Esophagus muscularis mucosa (tissue), 3 donors: Measurements from ENCODE around the gene PLOD2.

Experiments
- CTCF ChIP-seq, 3 experiments: fragments of 200-600 bp in 2 of 3; fragments of 450-650 bp in 1 of 3; sonication (generic) in 2 of 3; IDR thresholded peaks; one replicate each; pipeline ENCODE4 v1.5.1; 2017 to 2019; ENCODE audit warnings: antibody characterized with exemption in 3 of 3, mild to moderate bottlenecking in 2 of 3, moderate library complexity in 1 of 3
- POLR2A ChIP-seq: fragments of 450-650 bp; IDR thresholded peaks from one replicate; pipeline ENCODE4 v1.6.1; 2017; ENCODE audit warnings: antibody characterized with exemption, moderate library complexity, mild to moderate bottlenecking, low read depth
- POLR2AphosphoS5 ChIP-seq, 2 donors: sonication (generic); formaldehyde crosslinking; IDR thresholded peaks; one replicate each; pipeline ENCODE4 v1.6.1; 2017; ENCODE audit warnings: antibody characterized with exemption in 2 of 2

- no peak for TF ChIP-seq CTCF (IDR thresholded peaks at IDR 0.05)
- peak; percentile 67 for TF ChIP-seq POLR2A
- TF ChIP-seq POLR2AphosphoS5 (IDR thresholded peaks at IDR 0.05): peak; percentile 75 to 95
Measured at GRCh38 chr3:146160964-146161662, at the start of gene PLOD2.
